Measurements from ENCODE around the gene MCRIP2.

MCRIP2 gene

DNA sequence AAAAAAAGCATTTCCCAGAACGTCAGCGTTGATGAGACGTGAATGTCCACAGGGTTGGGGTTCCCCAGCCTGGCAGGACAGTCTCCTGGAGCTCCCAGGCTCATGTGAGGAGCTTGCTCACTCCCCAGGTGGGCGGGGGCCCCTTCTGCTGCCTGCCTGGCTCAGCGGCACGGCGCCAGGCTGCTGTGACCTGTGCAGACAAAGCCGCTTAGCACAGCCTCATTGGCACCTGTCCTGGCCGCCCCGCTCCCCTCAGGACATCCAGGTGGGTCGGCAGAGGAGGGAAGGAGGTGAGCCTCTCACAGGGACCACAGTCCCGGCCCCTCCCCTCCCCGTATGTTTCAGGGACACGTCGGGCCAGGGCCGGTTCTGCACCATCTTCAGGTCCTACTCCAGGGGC lies 23.8 kb upstream of the MCRIP2 start:
- no peak overlapping the region for H3K4me3 ChIP-seq (ENCODE audit: low read length)
- no peak for DNase-seq (ENCODE audit: low read depth)
- TF ChIP-seq, protein P1, sequence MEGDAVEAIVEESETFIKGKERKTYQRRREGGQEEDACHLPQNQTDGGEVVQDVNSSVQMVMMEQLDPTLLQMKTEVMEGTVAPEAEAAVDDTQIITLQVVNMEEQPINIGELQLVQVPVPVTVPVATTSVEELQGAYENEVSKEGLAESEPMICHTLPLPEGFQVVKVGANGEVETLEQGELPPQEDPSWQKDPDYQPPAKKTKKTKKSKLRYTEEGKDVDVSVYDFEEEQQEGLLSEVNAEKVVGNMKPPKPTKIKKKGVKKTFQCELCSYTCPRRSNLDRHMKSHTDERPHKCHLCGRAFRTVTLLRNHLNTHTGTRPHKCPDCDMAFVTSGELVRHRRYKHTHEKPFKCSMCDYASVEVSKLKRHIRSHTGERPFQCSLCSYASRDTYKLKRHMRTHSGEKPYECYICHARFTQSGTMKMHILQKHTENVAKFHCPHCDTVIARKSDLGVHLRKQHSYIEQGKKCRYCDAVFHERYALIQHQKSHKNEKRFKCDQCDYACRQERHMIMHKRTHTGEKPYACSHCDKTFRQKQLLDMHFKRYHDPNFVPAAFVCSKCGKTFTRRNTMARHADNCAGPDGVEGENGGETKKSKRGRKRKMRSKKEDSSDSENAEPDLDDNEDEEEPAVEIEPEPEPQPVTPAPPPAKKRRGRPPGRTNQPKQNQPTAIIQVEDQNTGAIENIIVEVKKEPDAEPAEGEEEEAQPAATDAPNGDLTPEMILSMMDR (conservative IDR thresholded peaks at IDR 0.05; ENCODE audit: low read depth, low read length) = no peak

DNA sequence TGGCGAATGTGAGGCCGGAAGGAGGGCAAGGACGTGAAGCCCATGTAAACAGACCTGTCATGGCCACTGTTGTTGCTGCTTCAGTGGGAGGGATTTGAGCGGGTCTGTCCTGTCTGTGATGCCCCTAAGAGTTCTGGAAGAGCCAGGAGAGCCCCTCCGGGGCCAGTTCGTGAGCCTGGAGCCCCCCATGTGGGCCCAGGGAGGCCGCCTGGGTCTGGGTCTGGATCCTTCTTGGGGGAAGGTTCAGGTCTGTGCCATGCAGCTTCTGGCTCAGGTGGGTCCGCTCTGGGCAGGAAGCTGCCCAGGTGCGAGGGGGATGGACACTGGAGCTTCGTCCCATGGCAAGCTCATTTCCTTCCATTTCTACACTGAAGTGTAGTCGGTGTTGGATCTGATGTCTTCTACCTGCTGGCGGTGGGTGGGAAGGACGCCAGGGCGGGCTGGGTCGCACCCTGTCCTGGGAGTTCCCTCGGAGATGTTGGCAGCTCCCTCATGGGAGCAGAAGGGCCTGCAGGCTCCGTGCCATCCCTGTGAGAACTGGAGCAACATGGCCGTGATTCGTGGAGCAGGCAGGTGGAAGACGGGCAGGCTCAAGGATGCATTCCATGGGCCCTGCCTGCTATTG lies 22.0 kb upstream of the MCRIP2 start:
- TF ChIP-seq, protein P1 (conservative IDR thresholded peaks at IDR 0.05; ENCODE audit: low read depth, low read length) = no peak
- DNase-seq (ENCODE audit: low read depth) = no peak
- H3K4me3 ChIP-seq (ENCODE audit: low read length) = no peak overlapping the region

DNA sequence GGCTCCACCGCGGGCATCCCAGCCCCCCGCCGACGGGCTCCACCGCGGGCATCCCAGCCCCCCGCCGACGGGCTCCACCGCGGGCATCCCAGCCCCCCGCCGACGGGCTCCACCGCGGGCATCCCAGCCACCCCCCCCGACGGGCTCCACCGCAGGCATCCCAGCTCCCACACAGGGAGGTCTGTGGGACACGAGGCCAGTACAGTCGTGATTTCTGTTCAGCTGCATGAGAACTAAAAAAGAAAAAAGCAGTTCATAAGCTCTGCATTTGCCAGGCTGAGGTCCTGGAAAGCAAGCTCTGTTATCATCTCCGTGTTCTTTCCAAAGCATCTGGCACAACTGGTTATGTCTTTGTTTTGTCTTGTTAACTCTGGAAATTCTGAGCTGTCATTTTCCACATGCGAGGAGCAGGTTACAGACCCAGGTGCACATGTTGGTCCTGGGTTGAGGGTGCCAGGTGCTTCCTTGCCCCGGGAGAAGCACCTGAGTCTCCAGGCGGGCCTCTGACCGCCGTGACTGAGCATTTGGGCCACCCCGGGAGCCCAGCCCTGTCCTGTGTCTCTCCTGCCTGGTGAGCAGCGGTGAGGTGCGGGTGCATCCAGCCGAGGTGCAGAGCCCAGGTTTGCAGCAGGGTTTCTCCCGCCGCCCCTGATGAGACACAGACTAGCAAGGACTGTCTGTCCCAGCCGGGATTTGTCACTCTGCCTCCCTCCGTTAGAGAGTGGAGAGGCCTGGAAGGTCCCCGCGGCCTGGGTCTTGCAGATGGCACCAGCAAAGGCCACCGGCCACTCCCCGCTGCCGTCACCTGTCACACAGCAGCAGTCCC lies 20.7 kb upstream of the MCRIP2 start:
- TF ChIP-seq, protein P1 (conservative IDR thresholded peaks at IDR 0.05; ENCODE audit: low read depth, low read length) = no peak
- no peak overlapping the region for H3K4me3 ChIP-seq (ENCODE audit: low read length)
- DNase-seq (ENCODE audit: low read depth) = no peak

DNA sequence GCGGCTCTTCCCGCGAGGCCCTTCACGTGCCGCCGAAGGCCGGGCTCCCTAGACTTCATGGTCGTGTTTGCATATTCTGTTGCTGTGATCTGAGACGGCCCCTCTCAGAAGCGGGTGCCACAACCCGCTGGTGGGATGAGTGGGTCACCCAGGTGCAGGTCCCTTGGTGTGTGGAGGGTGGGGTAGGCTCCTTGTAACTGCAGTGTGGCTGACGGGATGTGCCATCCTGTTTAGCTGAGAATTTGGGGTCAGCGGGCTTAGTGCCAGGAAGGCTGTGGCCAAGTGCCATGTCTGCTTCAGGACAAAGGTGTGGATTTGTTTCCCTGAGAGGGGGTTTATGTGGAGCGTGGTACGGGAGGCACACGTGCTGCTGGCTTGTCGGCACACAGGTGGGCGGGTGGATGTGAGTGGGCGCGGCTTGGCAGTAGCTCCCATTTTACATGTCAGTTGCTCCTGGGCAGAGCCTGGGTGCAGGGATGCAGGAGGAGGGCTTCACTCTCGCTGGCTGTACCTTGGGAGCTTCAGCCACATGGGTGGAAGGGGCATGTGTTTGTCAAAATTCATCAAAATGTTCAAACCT lies 20.0 kb upstream of the MCRIP2 start:
- TF ChIP-seq, protein P1 (conservative IDR thresholded peaks at IDR 0.05; ENCODE audit: low read depth, low read length) = no peak
- H3K4me3 ChIP-seq (ENCODE audit: low read length) = no peak overlapping the region
- DNase-seq (ENCODE audit: low read depth) = no peak

DNA sequence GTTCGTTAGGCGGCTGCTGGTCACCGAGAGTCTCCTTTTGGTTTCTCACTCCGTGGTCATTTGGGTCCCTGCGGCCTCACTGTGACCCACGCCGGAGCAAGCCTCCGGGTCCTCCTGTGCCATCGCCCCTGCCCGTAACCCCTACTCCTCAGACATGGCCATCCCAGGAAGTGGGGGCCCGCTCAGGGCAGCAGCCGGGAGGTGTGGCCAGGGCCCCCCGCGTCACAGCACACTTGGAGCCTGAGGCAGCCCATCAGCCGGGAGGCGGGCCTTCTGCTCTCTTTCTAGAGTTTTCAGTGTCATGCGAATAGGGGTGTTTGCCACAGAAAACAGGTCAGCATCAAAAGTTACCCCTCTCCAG lies 18.7 kb upstream of the MCRIP2 start:
- TF ChIP-seq, protein P1 (conservative IDR thresholded peaks at IDR 0.05; ENCODE audit: low read depth, low read length) = no peak
- DNase-seq (ENCODE audit: low read depth) = no peak
- no peak overlapping the region for H3K4me3 ChIP-seq (ENCODE audit: low read length)

DNA sequence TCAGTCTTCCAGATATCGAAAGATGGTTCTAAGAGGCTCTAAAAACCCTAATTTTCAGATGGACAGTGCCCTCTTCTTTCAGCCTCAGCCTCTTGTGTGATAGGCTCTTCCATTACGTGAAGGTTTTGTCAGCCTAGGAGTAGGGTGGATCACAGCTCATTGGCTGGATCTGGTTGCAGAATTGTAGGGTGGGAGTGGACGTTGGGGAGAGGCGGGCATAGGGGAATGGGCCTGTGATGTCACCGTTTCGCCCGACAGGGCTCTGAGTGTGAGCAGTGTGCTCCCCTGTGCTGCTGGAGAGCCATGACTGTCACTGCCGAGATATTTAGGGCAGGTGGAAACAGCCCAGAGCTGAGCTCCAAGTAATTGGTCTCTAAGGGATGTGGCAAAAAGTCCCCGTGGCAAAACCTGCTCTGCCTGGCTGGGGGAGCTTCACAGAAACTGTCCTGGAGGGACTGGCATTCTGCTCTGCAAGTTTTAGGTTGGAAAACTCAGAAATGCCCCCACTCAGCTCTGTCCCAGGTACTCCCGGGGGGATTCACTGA lies 17.0 kb upstream of the MCRIP2 start:
- TF ChIP-seq, protein P1 (conservative IDR thresholded peaks at IDR 0.05; ENCODE audit: low read depth, low read length) = no peak
- no peak overlapping the region for H3K4me3 ChIP-seq (ENCODE audit: low read length)
- no peak for DNase-seq (ENCODE audit: low read depth)

Measured in retinal pigment epithelial cell (primary cell).